HEK293 (cell line): ENCODE results near the gene TCN1.

Experiments
- BCL11A ChIP-seq: fragments of 450-650 bp; formaldehyde crosslinking; IDR thresholded peaks from 2 replicates; pipeline ENCODE4 v1.5.1; 2016; ENCODE audit warnings: low read depth, missing biosample characterization, missing genetic modification characterization
- GLI2 ChIP-seq: fragments of 450-650 bp; formaldehyde crosslinking; IDR thresholded peaks from 2 replicates; pipeline ENCODE4; 2017; ENCODE audit warnings: missing biosample characterization, missing genetic modification characterization, low read depth, borderline replicate concordance
- GLI4 ChIP-seq: fragments of 450-650 bp; formaldehyde crosslinking; IDR thresholded peaks from 2 replicates; pipeline ENCODE4 v1.5.1; 2016; ENCODE audit warnings: missing biosample characterization, missing genetic modification characterization
- KLF16 ChIP-seq: fragments of 450-650 bp; formaldehyde crosslinking; IDR thresholded peaks from 2 replicates; pipeline ENCODE4 v1.5.1; 2017; ENCODE audit warnings: missing biosample characterization, missing genetic modification characterization
- KLF17 ChIP-seq: fragments of 450-650 bp; formaldehyde crosslinking; IDR thresholded peaks from 2 replicates; pipeline ENCODE4 v1.5.1; 2016; ENCODE audit warnings: missing biosample characterization, missing genetic modification characterization
- KLF8 ChIP-seq: fragments of 450-650 bp; formaldehyde crosslinking; IDR thresholded peaks from 2 replicates; pipeline ENCODE4 v1.5.1; 2016; ENCODE audit warnings: missing biosample characterization, missing genetic modification characterization
- KLF9 ChIP-seq: fragments of 450-650 bp; formaldehyde crosslinking; IDR thresholded peaks from 2 replicates; pipeline ENCODE4 v1.5.1; 2016; ENCODE audit warnings: missing biosample characterization, missing genetic modification characterization, low read depth
- MEIS1 ChIP-seq: sonication (generic); formaldehyde crosslinking; IDR thresholded peaks from 2 replicates; pipeline ENCODE4 v1.8.1; 2022; ENCODE audit warnings: missing genetic modification reagents, mild to moderate bottlenecking, borderline replicate concordance
- SP3 ChIP-seq: fragments of 450-650 bp; formaldehyde crosslinking; IDR thresholded peaks from 2 replicates; pipeline ENCODE4 v1.5.1; 2016; ENCODE audit warnings: missing biosample characterization, missing genetic modification characterization
- ZBTB21 ChIP-seq: fragments of 450-650 bp; formaldehyde crosslinking; IDR thresholded peaks from 2 replicates; pipeline ENCODE4 v1.5.1; 2017; ENCODE audit warnings: missing biosample characterization, missing genetic modification characterization
- ZNF114 ChIP-seq: fragments of 450-650 bp; formaldehyde crosslinking; IDR thresholded peaks from 2 replicates; pipeline ENCODE4 v1.5.0; 2017; ENCODE audit warnings: missing biosample characterization, missing genetic modification characterization
- ZNF132 ChIP-seq: fragments of 450-650 bp; formaldehyde crosslinking; IDR thresholded peaks from 2 replicates; pipeline ENCODE4 v1.5.1; 2017; ENCODE audit warnings: missing biosample characterization, missing genetic modification characterization, borderline replicate concordance
- ZNF140 ChIP-seq: fragments of 450-650 bp; formaldehyde crosslinking; IDR thresholded peaks from 2 replicates; pipeline ENCODE4 v1.5.1; 2016; ENCODE audit warnings: missing biosample characterization, missing genetic modification characterization
- ZNF169 ChIP-seq: fragments of 450-650 bp; formaldehyde crosslinking; IDR thresholded peaks from 2 replicates; pipeline ENCODE4 v1.5.1; 2016; ENCODE audit warnings: missing biosample characterization, missing genetic modification characterization
- ZNF2 ChIP-seq: fragments of 450-650 bp; formaldehyde crosslinking; IDR thresholded peaks from 2 replicates; pipeline ENCODE4 v1.5.1; 2016; ENCODE audit warnings: missing biosample characterization, missing genetic modification characterization
- ZNF202 ChIP-seq: fragments of 450-650 bp; formaldehyde crosslinking; IDR thresholded peaks from 2 replicates; pipeline ENCODE4 v1.5.1; 2016; ENCODE audit warnings: missing biosample characterization, missing genetic modification characterization, borderline replicate concordance
- ZNF24 ChIP-seq: fragments of 450-650 bp; formaldehyde crosslinking; IDR thresholded peaks from 2 replicates; pipeline ENCODE4 v1.5.1; 2016; ENCODE audit warnings: missing biosample characterization, missing genetic modification characterization
- ZNF274 ChIP-seq, 2 experiments: fragments of 200-500 bp in 1 of 2; fragments of 450-650 bp in 1 of 2; sonication (Bioruptor generic) in 1 of 2; formaldehyde crosslinking in 1 of 2; IDR thresholded peaks; 2 replicates each; pipeline versions ENCODE4 v1.5.1 to v1.6.1; 2014 to 2016; ENCODE audit warnings: borderline replicate concordance in 1 of 2, inconsistent platforms in 1 of 2, low read length in 1 of 2, missing biosample characterization in 1 of 2, missing genetic modification characterization in 1 of 2
- ZNF335 ChIP-seq: fragments of 450-650 bp; formaldehyde crosslinking; conservative IDR thresholded peaks from 2 replicates; pipeline ENCODE4 v1.5.1; 2016; ENCODE audit warnings: missing biosample characterization, missing genetic modification characterization
- ZNF341 ChIP-seq: fragments of 450-650 bp; formaldehyde crosslinking; IDR thresholded peaks from 2 replicates; pipeline ENCODE4; 2016; ENCODE audit warnings: low read depth, missing biosample characterization, missing genetic modification characterization
- ZNF366 ChIP-seq: fragments of 450-650 bp; formaldehyde crosslinking; conservative IDR thresholded peaks from 2 replicates; pipeline ENCODE4 v1.5.1; 2016; ENCODE audit warnings: missing biosample characterization, missing genetic modification characterization
- ZNF423 ChIP-seq: fragments of 450-650 bp; formaldehyde crosslinking; IDR thresholded peaks from 2 replicates; pipeline ENCODE4 v1.5.1; 2016; ENCODE audit warnings: missing biosample characterization, missing genetic modification characterization
- ZNF501 ChIP-seq: fragments of 450-650 bp; formaldehyde crosslinking; IDR thresholded peaks from 2 replicates; pipeline ENCODE4 v1.5.1; 2016; ENCODE audit warnings: missing biosample characterization, missing genetic modification characterization
- ZNF513 ChIP-seq: fragments of 450-650 bp; IDR thresholded peaks from 2 replicates; pipeline ENCODE4 v1.5.1; 2018; ENCODE audit warnings: missing biosample characterization, missing genetic modification characterization
- ZNF560 ChIP-seq: fragments of 450-650 bp; formaldehyde crosslinking; IDR thresholded peaks from 2 replicates; pipeline ENCODE4 v1.5.1; 2017; ENCODE audit warnings: missing biosample characterization, missing genetic modification characterization, borderline replicate concordance
- ZNF580 ChIP-seq: fragments of 450-650 bp; formaldehyde crosslinking; IDR thresholded peaks from 2 replicates; pipeline ENCODE4 v1.5.1; 2016; ENCODE audit warnings: missing biosample characterization, missing genetic modification characterization
- ZNF610 ChIP-seq: fragments of 450-650 bp; formaldehyde crosslinking; IDR thresholded peaks from 2 replicates; pipeline ENCODE4 v1.5.1; 2016; ENCODE audit warnings: missing biosample characterization, missing genetic modification characterization, borderline replicate concordance
- ZNF626 ChIP-seq: fragments of 450-650 bp; sonication (Bioruptor Pico); formaldehyde crosslinking; IDR thresholded peaks from 2 replicates; pipeline ENCODE4 v1.5.1; 2018; ENCODE audit warnings: missing biosample characterization, missing genetic modification characterization, inconsistent platforms
- ZNF629 ChIP-seq: fragments of 450-650 bp; formaldehyde crosslinking; IDR thresholded peaks from 2 replicates; pipeline ENCODE4 v1.5.1; 2017; ENCODE audit warnings: missing biosample characterization, missing genetic modification characterization
- ZNF664 ChIP-seq: fragments of 450-650 bp; formaldehyde crosslinking; IDR thresholded peaks from 2 replicates; pipeline ENCODE4 v1.5.1; 2016; ENCODE audit warnings: missing biosample characterization, missing genetic modification characterization
- ZNF704 ChIP-seq: fragments of 450-650 bp; formaldehyde crosslinking; IDR thresholded peaks from 2 replicates; pipeline ENCODE4 v1.5.1; 2016; ENCODE audit warnings: missing biosample characterization, missing genetic modification characterization
- ZNF837 ChIP-seq: fragments of 450-650 bp; formaldehyde crosslinking; IDR thresholded peaks from 2 replicates; pipeline ENCODE4 v1.5.1; 2016; ENCODE audit warnings: missing biosample characterization, missing genetic modification characterization
- TF ChIP-seq, protein P1 (sequence below): fragments of 450-650 bp; formaldehyde crosslinking; IDR thresholded peaks from 2 replicates; pipeline ENCODE4; 2016; ENCODE audit warnings: missing biosample characterization, missing genetic modification characterization
- TF ChIP-seq, protein P2 (sequence below): fragments of 450-650 bp; formaldehyde crosslinking; optimal IDR thresholded peaks from 2 replicates; pipeline ENCODE3; 2016; ENCODE audit warnings: missing biosample characterization, mild to moderate bottlenecking, missing genetic modification characterization

TCN1 gene

DNA sequence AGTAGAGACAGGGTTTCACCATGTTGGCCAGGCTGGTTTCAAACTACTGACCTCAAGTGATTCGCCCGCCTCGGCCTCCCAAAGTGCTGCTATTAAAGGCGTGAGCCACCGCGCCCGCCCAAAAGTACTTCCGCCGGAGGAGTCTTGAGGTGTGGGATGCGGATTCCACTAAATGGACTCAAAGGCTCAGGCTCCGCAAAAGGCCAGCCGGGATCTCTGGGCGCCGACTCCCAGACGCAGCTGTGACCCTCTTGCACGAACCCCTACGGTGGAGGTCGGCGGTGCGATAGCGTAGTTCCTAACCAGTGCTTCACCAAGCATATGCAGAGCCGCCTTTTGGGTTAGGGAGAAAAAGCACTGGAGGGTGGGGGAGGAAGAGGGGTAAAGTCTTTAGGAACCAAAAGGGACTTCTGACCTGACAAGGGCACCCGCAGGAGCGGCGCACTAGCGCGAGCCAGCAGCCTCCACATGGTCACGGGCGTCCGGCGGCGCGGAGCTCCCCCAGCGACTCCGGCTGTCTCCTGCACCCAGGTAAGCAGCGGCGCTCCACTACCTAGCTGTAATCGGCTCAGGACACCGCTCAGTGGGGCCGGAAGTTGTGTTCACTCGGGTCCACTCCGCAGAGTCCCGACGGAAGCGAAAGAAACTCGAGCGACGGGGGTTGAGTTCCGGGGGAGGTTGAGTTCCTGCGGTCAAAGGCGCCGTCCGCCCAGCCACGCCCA, 55.9 kb downstream of the TCN1 start, which contains the start of gene MRPL16 (continued):
- peak; percentile 77 for TF ChIP-seq ZNF580 (tag by site-specific recombination)
- peak; percentile 62; the same call in 1 of the 2 replicates for TF ChIP-seq ZNF2 (tag by site-specific recombination)
- peak; percentile 76 for TF ChIP-seq KLF16 (tag by site-specific recombination)
- peak; percentile 69 for TF ChIP-seq ZNF629 (tag by site-specific recombination)
- TF ChIP-seq KLF8 (tag by site-specific recombination) = peak; percentile 87
- no peak for TF ChIP-seq ZNF837
- no peak for TF ChIP-seq ZNF560
- no peak for TF ChIP-seq ZNF341
- TF ChIP-seq ZNF366 (tag by site-specific recombination) = no peak
- TF ChIP-seq ZNF202 (tag by site-specific recombination) = no peak
- TF ChIP-seq GLI2 = no peak
- TF ChIP-seq GLI4 (tag by site-specific recombination) = no peak
- TF ChIP-seq, protein P1, sequence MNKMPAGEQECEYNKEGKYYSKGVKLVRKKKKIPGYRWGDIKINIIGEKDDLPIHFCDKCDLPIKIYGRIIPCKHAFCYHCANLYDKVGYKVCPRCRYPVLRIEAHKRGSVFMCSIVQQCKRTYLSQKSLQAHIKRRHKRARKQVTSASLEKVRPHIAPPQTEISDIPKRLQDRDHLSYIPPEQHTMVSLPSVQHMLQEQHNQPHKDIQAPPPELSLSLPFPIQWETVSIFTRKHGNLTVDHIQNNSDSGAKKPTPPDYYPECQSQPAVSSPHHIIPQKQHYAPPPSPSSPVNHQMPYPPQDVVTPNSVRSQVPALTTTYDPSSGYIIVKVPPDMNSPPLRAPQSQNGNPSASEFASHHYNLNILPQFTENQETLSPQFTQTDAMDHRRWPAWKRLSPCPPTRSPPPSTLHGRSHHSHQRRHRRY = no peak
- TF ChIP-seq SP3 (tag by site-specific recombination) = peak; percentile 60
- no peak for TF ChIP-seq ZNF114 (tag by site-specific recombination)
- TF ChIP-seq KLF9 (tag by site-specific recombination) = peak; percentile 66; the same call in 1 of the 2 replicates
- TF ChIP-seq ZNF513 = peak; percentile 13; the same call in 1 of the 2 replicates
- TF ChIP-seq ZNF140 = no peak
- TF ChIP-seq ZBTB21 (tag by site-specific recombination) = 0 out of 2 replicates have a peak, but pooled peaks have one; percentile 45
- no peak for TF ChIP-seq ZNF274 (IDR thresholded peaks at IDR 0.05; ENCODE audit: low read length)
- no peak for TF ChIP-seq ZNF274 (tag by site-specific recombination; IDR thresholded peaks at IDR 0.05; ENCODE audit: borderline replicate concordance)
- TF ChIP-seq BCL11A (tag by site-specific recombination) = no peak
- TF ChIP-seq ZNF423 (tag by site-specific recombination) = no peak
- peak; percentile 79; the same call in 1 of the 2 replicates for TF ChIP-seq ZNF501 (tag by site-specific recombination)
- TF ChIP-seq ZNF704 (tag by site-specific recombination) = no peak
- TF ChIP-seq MEIS1 (CRISPR knock-in tag) = no peak
- TF ChIP-seq ZNF132 (tag by site-specific recombination) = no peak
- 0 out of 2 replicates have a peak, but pooled peaks have one; percentile 46 for TF ChIP-seq ZNF610 (tag by site-specific recombination)
- 0 out of 2 replicates have a peak, but pooled peaks have one; percentile 50 for TF ChIP-seq ZNF24 (tag by site-specific recombination)
- 0 out of 2 replicates have a peak, but pooled peaks have one; percentile 26 for TF ChIP-seq ZNF664 (tag by site-specific recombination)
- peak; percentile 71; the same call in 1 of the 2 replicates for TF ChIP-seq KLF17 (tag by site-specific recombination)
- peak; percentile 48; the same call in 1 of the 2 replicates for TF ChIP-seq ZNF626 (tag by site-specific recombination)
- TF ChIP-seq, protein P2, sequence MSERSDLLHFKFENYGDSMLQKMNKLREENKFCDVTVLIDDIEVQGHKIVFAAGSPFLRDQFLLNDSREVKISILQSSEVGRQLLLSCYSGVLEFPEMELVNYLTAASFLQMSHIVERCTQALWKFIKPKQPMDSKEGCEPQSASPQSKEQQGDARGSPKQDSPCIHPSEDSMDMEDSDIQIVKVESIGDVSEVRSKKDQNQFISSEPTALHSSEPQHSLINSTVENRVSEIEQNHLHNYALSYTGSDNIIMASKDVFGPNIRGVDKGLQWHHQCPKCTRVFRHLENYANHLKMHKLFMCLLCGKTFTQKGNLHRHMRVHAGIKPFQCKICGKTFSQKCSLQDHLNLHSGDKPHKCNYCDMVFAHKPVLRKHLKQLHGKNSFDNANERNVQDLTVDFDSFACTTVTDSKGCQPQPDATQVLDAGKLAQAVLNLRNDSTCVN (tag by site-specific recombination) = peak; percentile 37
- TF ChIP-seq ZNF335 (tag by site-specific recombination) = peak; percentile 55
- no peak for TF ChIP-seq ZNF169 (tag by site-specific recombination)
